Stimulated activated CD4-positive, alpha-beta T cell treated with anti-CD3 and anti-CD28 coated beads, TNF-alpha, amount 100 ng/mL, for 4 hours (primary cell): ENCODE data around the gene CA9.
"Not testable (repeated sequence)": the region's sequence is repeated elsewhere in the genome, so short reads cannot be mapped to it uniquely, and the experiment has no call there.

Experiments used
- DNase-seq, 3 experiments: peaks; one replicate each; pipeline ENCODE4 v3.0.0-alpha.2; 2020; ENCODE audit warnings: low read depth in 3 of 3

CA9 gene

GRCh38 chr9:35673132-35674024 is at the start of gene CA9:
TSS of gene CA9 (plus strand) at chr9:35673928. CDS start at chr9:35673960, 32 bp downstream.
- no peak for DNase-seq

GRCh38 chr9:35627575-35627974 is 46.2 kb upstream of the CA9 start:
- DNase-seq, result no peak

- no peak for DNase-seq
Measured at GRCh38 chr9:35628389-35628991, 45.2 kb upstream of the CA9 start.

- DNase-seq, result no peak
Measured at GRCh38 chr9:35629597-35629996, 44.1 kb upstream of the CA9 start.

- no peak for DNase-seq
Measured at GRCh38 chr9:35635730-35636129, 38.0 kb upstream of the CA9 start.

GRCh38 chr9:35636135-35636876 is 37.4 kb upstream of the CA9 start:
- no peak for DNase-seq

GRCh38 chr9:35636877-35637246 is 36.9 kb upstream of the CA9 start:
- not testable (repeated sequence) for DNase-seq

GRCh38 chr9:35637427-35637955 is 36.2 kb upstream of the CA9 start:
- DNase-seq, result not testable (repeated sequence)

- DNase-seq, result not testable (repeated sequence)
Measured at GRCh38 chr9:35638751-35639150, 35.0 kb upstream of the CA9 start.

GRCh38 chr9:35639225-35639624 is 34.5 kb upstream of the CA9 start:
- DNase-seq, result not testable (repeated sequence)

GRCh38 chr9:35639631-35640030 is 34.1 kb upstream of the CA9 start:
- no peak for DNase-seq

GRCh38 chr9:35640431-35640830 is 33.3 kb upstream of the CA9 start:
- not testable (repeated sequence) for DNase-seq

- not testable (repeated sequence) for DNase-seq
Measured at GRCh38 chr9:35641478-35641877, 32.2 kb upstream of the CA9 start.

GRCh38 chr9:35643046-35643445 is 30.7 kb upstream of the CA9 start:
- no peak for DNase-seq

GRCh38 chr9:35645736-35646135 is 28.0 kb upstream of the CA9 start:
- DNase-seq, result not testable (repeated sequence)

GRCh38 chr9:35646153-35646532 is 27.6 kb upstream of the CA9 start:
- no peak for DNase-seq

GRCh38 chr9:35646533-35647265 is 27.0 kb upstream of the CA9 start:
- DNase-seq, result peak; percentile 81 to 88 (median 83)

- DNase-seq, result no peak
Measured at GRCh38 chr9:35649431-35650340, 24.0 kb upstream of the CA9 start.

- no peak for DNase-seq
Measured at GRCh38 chr9:35650341-35651158, 23.2 kb upstream of the CA9 start, which contains the start of gene SIT1. TSS of gene SIT1 (minus strand) at chr9:35650931. CDS start at chr9:35650853, 78 bp downstream.
